Smooth muscle cell (in vitro differentiated cells): ENCODE measurements around the gene CALHM3. TPM values are rescaled to one million over a fixed set of nuclear protein-coding genes. Genes with fewer than 3 reads are reported as not detected.

Experiments used
- DNase-seq: peaks from one replicate; lab custom pipeline; 2025; ENCODE audit not compliant: unreplicated experiment; lab: John Stamatoyannopoulos, UW
- H2AFZ ChIP-seq: fragments of 200-600 bp; sonication (generic); 2 replicates; pipeline ENCODE4 v1.6.0; 2016; ENCODE audit warnings: antibody characterized with exemption, low read depth, mild to moderate bottlenecking
- H3F3A ChIP-seq: fragments of 200-600 bp; sonication (generic); 2 replicates; pipeline ENCODE4 v1.6.0; 2017; ENCODE audit warnings: antibody characterized with exemption, low read depth
- H3K27ac ChIP-seq: fragments of 200-600 bp; sonication (generic); 2 replicates; pipeline ENCODE4 v1.5.1; 2016; ENCODE audit warnings: low read depth, mild to moderate bottlenecking
- H3K27me3 ChIP-seq: fragments of 200-600 bp; sonication (generic); 2 replicates; pipeline ENCODE4 v1.6.1; 2016; ENCODE audit warnings: low read depth, mild to moderate bottlenecking
- H3K36me3 ChIP-seq: fragments of 200-600 bp; sonication (generic); 2 replicates; pipeline ENCODE4 v1.5.1; 2016; ENCODE audit warnings: low read depth
- H3K4me1 ChIP-seq: fragments of 200-600 bp; sonication (generic); 2 replicates; pipeline ENCODE4 v1.5.1; 2016; ENCODE audit warnings: low read depth
- H3K4me2 ChIP-seq: fragments of 200-600 bp; sonication (generic); 2 replicates; pipeline ENCODE4 v1.6.0; 2016; ENCODE audit warnings: mild to moderate bottlenecking
- H3K4me3 ChIP-seq: fragments of 200-600 bp; sonication (generic); 2 replicates; pipeline ENCODE4 v1.5.1; 2016; ENCODE audit warnings: mild to moderate bottlenecking
- H3K79me2 ChIP-seq: fragments of 200-600 bp; sonication (generic); 2 replicates; pipeline ENCODE4 v1.6.0; 2016; ENCODE audit warnings: low read depth, mild to moderate bottlenecking
- H3K9ac ChIP-seq: fragments of 200-600 bp; sonication (generic); 2 replicates; pipeline ENCODE4 v1.6.0; 2016; ENCODE audit warnings: low read depth
- H3K9me3 ChIP-seq: fragments of 200-600 bp; sonication (generic); replicated peaks from 2 replicates; pipeline ENCODE4 v1.5.1; 2016; ENCODE audit warnings: low read depth
- H4K20me1 ChIP-seq: fragments of 200-600 bp; sonication (generic); 2 replicates; pipeline ENCODE4 v1.6.0; 2016; ENCODE audit warnings: low read depth
- WGBS: methylation state at CpG from one replicate; pipeline ENCODE4 v1.1.7; 2016; ENCODE audit warnings: low lambda C conversion rate; 5-methylcytosine and 5-hydroxymethylcytosine counted together
- polyA plus RNA-seq: library from polyadenylated mRNA; unstranded; fragments of >200 nt; fragmentation: Nextera tagmentation; extraction: Ambion mirVana; gene quantifications from 2 replicates; pipeline ENCODE4 v1.2.1, GENCODE V29; 2016
- total RNA-seq: library from RNA; depleted of rRNA; stranded (reverse); fragments of >200 nt; gene quantifications from 2 replicates; pipeline ENCODE4 v1.2.3, GENCODE V29; 2014
- TF ChIP-seq, protein P1 (sequence below): fragments of 200-600 bp; sonication (generic); IDR thresholded peaks from 2 replicates; pipeline ENCODE4 v1.5.1; 2017; ENCODE audit warnings: borderline replicate concordance, mild to moderate bottlenecking, antibody characterized with exemption; ENCODE audit not compliant: insufficient read depth, poor library complexity, severe bottlenecking

The CALHM3 gene
- total and polyA plus RNA-seq, 2 experiments from 2014 or later, result not detected

DNA sequence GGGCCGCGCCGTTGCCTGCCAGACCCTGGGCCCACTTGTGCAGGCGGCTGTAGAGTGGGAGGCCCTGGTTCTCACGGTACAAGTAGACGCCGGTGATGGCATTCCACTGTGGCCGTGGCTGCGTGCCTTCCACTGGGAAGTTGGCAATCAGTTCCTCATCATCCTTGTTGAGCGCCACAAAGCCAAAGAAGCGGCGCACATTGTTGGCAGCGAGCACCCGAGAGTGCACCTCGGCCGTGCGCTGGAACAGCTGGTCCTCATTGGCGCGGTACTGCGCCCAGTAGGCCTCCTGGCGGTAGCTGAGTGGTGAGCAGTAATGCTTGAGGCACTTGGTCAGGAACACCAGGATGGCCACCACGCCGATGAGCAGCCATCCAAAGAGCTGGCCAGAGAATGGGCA lies 31.9 kb downstream of the CALHM3 start:
- H3K79me2 ChIP-seq, result no peaks in the 10 kb centered on the region
- no peaks in the 10 kb centered on the region for H4K20me1 ChIP-seq
- H3K4me1 ChIP-seq, result no peaks in the 10 kb centered on the region

DNA sequence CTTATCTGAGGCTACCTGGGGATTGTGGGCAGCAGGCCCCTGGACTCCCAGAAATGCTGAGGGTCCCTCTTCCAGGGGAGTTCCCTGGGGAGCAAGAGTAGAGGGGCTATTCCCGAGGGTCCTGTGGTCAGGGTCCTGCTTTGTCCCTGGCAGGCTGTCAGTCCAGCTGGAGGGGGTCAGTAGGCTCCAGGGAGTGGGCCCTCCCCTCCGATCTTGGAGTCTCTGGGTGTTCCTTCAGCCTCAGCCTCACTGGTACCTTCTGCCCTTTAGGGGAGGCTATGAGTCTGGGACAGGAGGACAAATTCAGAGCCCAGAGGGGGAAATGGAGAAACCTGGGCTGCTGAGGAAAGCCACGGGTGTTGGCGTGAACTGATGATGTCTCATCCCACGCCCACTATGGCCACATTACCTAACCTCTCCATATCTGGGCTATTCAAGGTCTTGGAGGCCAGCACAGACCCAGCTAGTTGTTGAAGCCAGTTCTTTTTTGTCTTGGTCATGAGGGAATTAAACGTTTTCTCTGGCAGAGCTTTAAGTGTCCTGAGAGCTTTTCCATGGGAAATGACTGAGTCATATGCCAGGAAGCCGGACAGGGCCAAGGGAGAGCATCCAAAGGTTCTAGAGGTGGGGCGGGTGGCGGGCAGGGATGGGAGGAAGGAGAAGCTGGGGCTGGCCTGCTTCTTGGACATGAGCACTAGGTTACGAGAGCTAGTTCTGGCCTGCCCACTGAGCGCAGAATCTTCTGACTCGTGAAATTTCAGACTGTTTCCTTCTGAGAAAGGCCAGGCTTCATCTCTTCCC lies 33.1 kb downstream of the CALHM3 start:
- no peaks in the 10 kb centered on the region for H3K79me2 ChIP-seq
- H3K27ac ChIP-seq, result no peak overlapping the region
- H3K4me1 ChIP-seq, result no peaks in the 10 kb centered on the region
- no peak overlapping the region for H3K4me3 ChIP-seq
- 89% methylated on average over 12 of the region's 12 CpGs for WGBS
- H3F3A ChIP-seq, result peaks cover 6% of the 10 kb centered on the region
- H3K9me3 ChIP-seq, result no peaks in the 10 kb centered on the region
- H2AFZ ChIP-seq, result no peak overlapping the region
- TF ChIP-seq, protein P1, sequence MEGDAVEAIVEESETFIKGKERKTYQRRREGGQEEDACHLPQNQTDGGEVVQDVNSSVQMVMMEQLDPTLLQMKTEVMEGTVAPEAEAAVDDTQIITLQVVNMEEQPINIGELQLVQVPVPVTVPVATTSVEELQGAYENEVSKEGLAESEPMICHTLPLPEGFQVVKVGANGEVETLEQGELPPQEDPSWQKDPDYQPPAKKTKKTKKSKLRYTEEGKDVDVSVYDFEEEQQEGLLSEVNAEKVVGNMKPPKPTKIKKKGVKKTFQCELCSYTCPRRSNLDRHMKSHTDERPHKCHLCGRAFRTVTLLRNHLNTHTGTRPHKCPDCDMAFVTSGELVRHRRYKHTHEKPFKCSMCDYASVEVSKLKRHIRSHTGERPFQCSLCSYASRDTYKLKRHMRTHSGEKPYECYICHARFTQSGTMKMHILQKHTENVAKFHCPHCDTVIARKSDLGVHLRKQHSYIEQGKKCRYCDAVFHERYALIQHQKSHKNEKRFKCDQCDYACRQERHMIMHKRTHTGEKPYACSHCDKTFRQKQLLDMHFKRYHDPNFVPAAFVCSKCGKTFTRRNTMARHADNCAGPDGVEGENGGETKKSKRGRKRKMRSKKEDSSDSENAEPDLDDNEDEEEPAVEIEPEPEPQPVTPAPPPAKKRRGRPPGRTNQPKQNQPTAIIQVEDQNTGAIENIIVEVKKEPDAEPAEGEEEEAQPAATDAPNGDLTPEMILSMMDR, result no peak
- H3K4me2 ChIP-seq, result no peak overlapping the region
- peaks cover 3% of the 10 kb centered on the region for H3K36me3 ChIP-seq
- H3K27me3 ChIP-seq, result no peaks in the 10 kb centered on the region
- DNase-seq, result no peak
- H4K20me1 ChIP-seq, result no peaks in the 10 kb centered on the region
- H3K9ac ChIP-seq, result no peak overlapping the region

More for the DNA sequence above, 31.9 kb downstream of the CALHM3 start:
- no peaks in the 10 kb centered on the region for H3K27me3 ChIP-seq
- 97% methylated on average over 23 of the region's 23 CpGs for WGBS
- H3F3A ChIP-seq, result no peaks in the 10 kb centered on the region
- no peak overlapping the region for H3K4me2 ChIP-seq
- H3K4me3 ChIP-seq, result no peak overlapping the region
- DNase-seq, result no peak
- H3K27ac ChIP-seq, result no peak overlapping the region
- no peaks in the 10 kb centered on the region for H3K9me3 ChIP-seq
- no peak overlapping the region for H3K9ac ChIP-seq
- H3K36me3 ChIP-seq, result peaks cover 3% of the 10 kb centered on the region
- H2AFZ ChIP-seq, result no peak overlapping the region
- TF ChIP-seq, protein P1, result no peak

DNA sequence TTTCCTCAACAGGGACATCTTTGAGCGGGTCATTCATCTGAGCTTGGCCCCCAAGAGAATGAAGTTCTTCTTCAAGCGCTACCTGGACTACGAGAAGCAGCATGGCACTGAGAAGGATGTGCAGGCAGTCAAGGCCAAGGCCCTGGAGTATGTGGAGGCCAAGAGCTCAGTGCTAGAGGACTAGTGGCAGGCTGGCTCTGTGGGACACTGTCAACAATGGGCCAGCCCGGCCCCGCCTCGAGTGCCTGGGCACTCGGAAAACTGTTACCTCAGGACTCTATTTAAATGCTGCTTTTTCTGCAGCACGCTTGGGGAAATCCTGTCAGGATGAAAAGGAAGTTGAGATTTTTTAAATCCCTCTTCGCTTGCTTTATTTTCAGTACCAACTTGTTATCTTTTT lies 33.7 kb downstream of the CALHM3 start:
- Histone ChIP-seq H3K4me2 (no peak overlapping the region), H3K27ac (no peak overlapping the region), H3K4me3 (no peak overlapping the region), H3K9ac (no peak overlapping the region), H3K36me3 (peaks cover 3% of the 10 kb centered on the region), H3K27me3 (no peaks in the 10 kb centered on the region), H3K4me1 (no peaks in the 10 kb centered on the region), H4K20me1 (no peaks in the 10 kb centered on the region), H3F3A (peaks cover 6% of the 10 kb centered on the region), H3K79me2 (no peaks in the 10 kb centered on the region), H3K9me3 (no peaks in the 10 kb centered on the region), H2AFZ (no peak overlapping the region)
- DNase-seq, result no peak
- 98% methylated on average over 9 of the region's 9 CpGs for WGBS
- TF ChIP-seq, protein P1, result no peak

DNA sequence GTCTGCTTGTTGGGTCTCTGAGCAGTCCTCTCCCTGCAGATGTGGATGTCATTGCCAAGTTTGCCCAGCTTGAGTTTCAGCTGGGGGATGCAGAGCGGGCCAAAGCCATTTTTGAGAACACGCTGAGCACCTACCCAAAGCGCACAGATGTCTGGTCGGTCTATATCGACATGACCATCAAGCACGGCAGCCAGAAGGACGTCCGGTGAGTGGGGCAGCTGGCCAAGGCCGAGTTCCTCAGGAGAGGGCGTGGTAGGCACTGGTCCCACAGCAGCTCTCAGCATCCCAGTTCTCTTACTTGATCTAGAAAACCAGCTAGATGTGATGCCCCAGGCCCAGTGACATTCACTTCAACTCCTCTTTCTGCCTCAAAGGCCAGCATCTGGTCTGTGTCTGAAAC lies 34.6 kb downstream of the CALHM3 start:
- peaks cover 3% of the 10 kb centered on the region for H3K36me3 ChIP-seq
- H3K4me1 ChIP-seq, result no peaks in the 10 kb centered on the region
- no peaks in the 10 kb centered on the region for H3K27me3 ChIP-seq
- no peak overlapping the region for H3K9ac ChIP-seq
- no peak overlapping the region for H3K4me2 ChIP-seq
- TF ChIP-seq, protein P1, result no peak
- no peaks in the 10 kb centered on the region for H4K20me1 ChIP-seq
- no peaks in the 10 kb centered on the region for H3K9me3 ChIP-seq
- DNase-seq, result no peak
- H3F3A ChIP-seq, result peaks cover 6% of the 10 kb centered on the region
- H3K4me3 ChIP-seq, result no peak overlapping the region
- H3K79me2 ChIP-seq, result no peaks in the 10 kb centered on the region
- 98% methylated on average over 10 of the region's 10 CpGs for WGBS
- no peak overlapping the region for H2AFZ ChIP-seq
- no peak overlapping the region for H3K27ac ChIP-seq
